Fibroblast of skin of back (primary cell): Measurements from ENCODE around the gene SPECC1L.

Experiments
- DNase-seq: peaks from one replicate; pipeline ENCODE4 v3.0.0-alpha.2; 2013

SPECC1L gene

GRCh38 chr22:24326266-24326665, 55.6 kb downstream of the SPECC1L start:
- no peak for DNase-seq

- no peak for DNase-seq
Observed at GRCh38 chr22:24327832-24328231, 57.2 kb downstream of the SPECC1L start.

GRCh38 chr22:24329453-24329852, 58.8 kb downstream of the SPECC1L start:
- no peak for DNase-seq

GRCh38 chr22:24330636-24331035, 60.0 kb downstream of the SPECC1L start:
- peak; percentile 29 for DNase-seq

GRCh38 chr22:24331468-24332440, 61.1 kb downstream of the SPECC1L start:
- peak; percentile 49 for DNase-seq

- peak; percentile 90 for DNase-seq
Observed at GRCh38 chr22:24333301-24333700, 62.7 kb downstream of the SPECC1L start.

GRCh38 chr22:24335496-24335895, 64.9 kb downstream of the SPECC1L start:
- no peak for DNase-seq

GRCh38 chr22:24337894-24338645, 67.4 kb downstream of the SPECC1L start:
- no peak for DNase-seq

GRCh38 chr22:24338726-24339451, 68.3 kb downstream of the SPECC1L start:
- DNase-seq: peak; percentile 31

GRCh38 chr22:24339452-24339747, 68.8 kb downstream of the SPECC1L start:
- DNase-seq: no peak

GRCh38 chr22:24341627-24342026, 71.0 kb downstream of the SPECC1L start:
- DNase-seq: no peak

- DNase-seq: no peak
Observed at GRCh38 chr22:24350627-24351026, 80.0 kb downstream of the SPECC1L start.

GRCh38 chr22:24353121-24353520, 82.5 kb downstream of the SPECC1L start:
- DNase-seq: no peak

GRCh38 chr22:24355574-24355973, 84.9 kb downstream of the SPECC1L start:
- no peak for DNase-seq

GRCh38 chr22:24357547-24357946, 86.9 kb downstream of the SPECC1L start:
- no peak for DNase-seq

- DNase-seq: no peak
Observed at GRCh38 chr22:24358105-24358836, 87.6 kb downstream of the SPECC1L start.

GRCh38 chr22:24359452-24360120, 89.0 kb downstream of the SPECC1L start:
- no peak for DNase-seq

- DNase-seq: no peak
Observed at GRCh38 chr22:24361976-24362646, 91.5 kb downstream of the SPECC1L start.

GRCh38 chr22:24363243-24363642, 92.6 kb downstream of the SPECC1L start:
- DNase-seq: no peak

GRCh38 chr22:24366701-24367100, 96.1 kb downstream of the SPECC1L start:
- no peak for DNase-seq

- peak; percentile 35 for DNase-seq
Observed at GRCh38 chr22:24367841-24368240, 97.2 kb downstream of the SPECC1L start.
